HEK293T (cell line): Measurements from ENCODE around the gene PRDM12.

ENCODE experiments used
- BHLHE40 ChIP-seq: fragments of 450-650 bp; IDR thresholded peaks from 2 replicates; pipeline ENCODE4 v1.6.1; 2016; ENCODE audit warnings: mild to moderate bottlenecking, moderate library complexity, borderline replicate concordance
- CTBP1 ChIP-seq: fragments of 450-650 bp; IDR thresholded peaks from 2 replicates; pipeline ENCODE4 v1.6.1; 2016; ENCODE audit warnings: borderline replicate concordance
- ELF4 ChIP-seq: fragments of 450-650 bp; IDR thresholded peaks from 2 replicates; pipeline ENCODE4 v1.6.1; 2017; ENCODE audit warnings: antibody characterized with exemption
- FOXM1 ChIP-seq: fragments of 450-650 bp; IDR thresholded peaks from 2 replicates; pipeline ENCODE4 v1.6.1; 2017; ENCODE audit warnings: mild to moderate bottlenecking, borderline replicate concordance
- NFRKB ChIP-seq: fragments of 450-650 bp; IDR thresholded peaks from 2 replicates; pipeline ENCODE4 v1.6.1; 2016; ENCODE audit warnings: mild to moderate bottlenecking, moderate library complexity
- PKNOX1 ChIP-seq: fragments of 450-650 bp; IDR thresholded peaks from 2 replicates; pipeline ENCODE4 v1.6.1; 2016
- SP1 ChIP-seq: fragments of 450-650 bp; IDR thresholded peaks from 2 replicates; pipeline ENCODE4 v1.6.1; 2017
- SUZ12 ChIP-seq: fragments of 450-650 bp; IDR thresholded peaks from 2 replicates; pipeline ENCODE4 v1.6.1; 2016; ENCODE audit warnings: mild to moderate bottlenecking
- TARDBP ChIP-seq: fragments of 450-650 bp; IDR thresholded peaks from 2 replicates; pipeline ENCODE4 v1.6.1; 2016
- ZNF384 ChIP-seq: fragments of 450-650 bp; IDR thresholded peaks from 2 replicates; pipeline ENCODE4 v1.6.1; 2016

- no peak for TF ChIP-seq TARDBP
- no peak for TF ChIP-seq CTBP1
- no peak for TF ChIP-seq BHLHE40
- no peak for TF ChIP-seq SUZ12
- TF ChIP-seq ELF4 = no peak
- TF ChIP-seq SP1 = no peak
- no peak for TF ChIP-seq FOXM1
- TF ChIP-seq ZNF384 = no peak
- TF ChIP-seq PKNOX1 = no peak
- TF ChIP-seq NFRKB = no peak
Measured at GRCh38 chr9:130688072-130688471, 23.7 kb downstream of the PRDM12 start.
